C4-2B (cell line): Measurements from ENCODE around the gene PREX1.

Experiments
- CTCF ChIP-seq: fragments of 450-650 bp; conservative IDR thresholded peaks from 2 replicates; pipeline ENCODE4 v1.5.1; 2017; ENCODE audit warnings: mild to moderate bottlenecking
- ZFX ChIP-seq: fragments of 450-650 bp; IDR thresholded peaks from 2 replicates; pipeline ENCODE4 v1.6.1; 2017

DNA sequence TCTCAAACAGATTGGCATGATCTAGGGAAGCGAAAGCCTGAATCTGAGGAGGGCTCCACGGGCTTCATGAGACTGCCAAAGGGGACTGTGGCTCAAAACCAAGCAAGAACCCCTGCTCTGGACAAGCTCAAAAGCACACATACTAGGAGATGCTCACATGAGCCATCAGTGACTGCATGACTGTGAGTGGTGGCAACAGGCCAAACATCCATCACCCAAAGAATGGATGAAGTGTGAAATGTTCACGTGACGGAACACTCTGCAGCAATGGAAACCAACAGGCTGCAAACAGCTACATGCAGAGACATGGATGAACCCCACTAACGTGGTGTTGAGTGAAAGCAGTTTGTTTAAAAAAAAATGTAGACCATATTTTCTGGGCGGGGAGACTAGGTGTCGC, 136.3 kb downstream of the PREX1 start:
- TF ChIP-seq CTCF: no peak
- no peak for TF ChIP-seq ZFX
